H1 (cell line): ENCODE results near the gene RAD23A. TPM values are rescaled to one million over a fixed set of nuclear protein-coding genes. Genes with fewer than 3 reads are reported as not detected.

Source experiments
- CTCF ChIA-PET: fragments of 300-600 bp; sonication (Branson Sonifier 250); formaldehyde crosslinking; loops from one replicate; lab custom pipeline; 2021; ENCODE audit not compliant: partially characterized antibody; lab: Charles Lee
- POLR2A ChIA-PET: fragments of 300-600 bp; sonication (Branson Sonifier 250); formaldehyde crosslinking; loops from one replicate; lab custom pipeline; 2021; ENCODE audit warnings: inconsistent platforms; ENCODE audit not compliant: partially characterized antibody; lab: Charles Lee
- DNase-seq, 2 experiments: peaks; one replicate each; pipeline versions ENCODE4 v3.0.0 to v3.0.0-alpha.2; 2010 to 2022; ENCODE audit warnings: low spot score in 2 of 2, low read depth in 1 of 2, mixed read lengths in 1 of 2
- FAIRE-seq: peaks from 2 replicates; lab custom pipeline; 2011; peaks lifted over from hg19 to GRCh38; lab: Jason Lieb, UNC
- H2AFZ ChIP-seq: 2 replicates; pipeline ENCODE4 v1.8.1; 2012; ENCODE audit warnings: low read length, inconsistent platforms
- H2AK5ac ChIP-seq: 2 replicates; pipeline ENCODE4 v1.6.1; 2013; ENCODE audit warnings: low read depth, low read length
- H2BK120ac ChIP-seq: replicated peaks from 2 replicates; pipeline ENCODE3; 2013; ENCODE audit warnings: low read depth, low read length, inconsistent platforms
- H2BK12ac ChIP-seq: 2 replicates; pipeline ENCODE4 v1.6.1; 2013; ENCODE audit warnings: low read depth, low read length
- H2BK15ac ChIP-seq: 2 replicates; pipeline ENCODE4 v1.6.1; 2013; ENCODE audit warnings: low read length
- H2BK20ac ChIP-seq: 2 replicates; pipeline ENCODE4 v1.6.1; 2013; ENCODE audit warnings: low read length
- H2BK5ac ChIP-seq: 2 replicates; pipeline ENCODE4 v1.6.1; 2013; ENCODE audit warnings: low read depth, low read length
- H3K14ac ChIP-seq: 2 replicates; pipeline ENCODE4 v1.6.1; 2013; ENCODE audit warnings: inconsistent platforms; ENCODE audit not compliant: insufficient read length
- H3K18ac ChIP-seq: 2 replicates; pipeline ENCODE4 v1.6.1; 2013; ENCODE audit warnings: low read length; ENCODE audit errors: extremely low read depth
- H3K23ac ChIP-seq: 2 replicates; pipeline ENCODE4 v1.6.1; 2013; ENCODE audit warnings: inconsistent platforms; ENCODE audit not compliant: insufficient read length
- H3K23me2 ChIP-seq: 2 replicates; pipeline ENCODE4 v1.6.1; 2013; ENCODE audit warnings: low read depth, low read length
- H3K27ac ChIP-seq: 2 replicates; pipeline ENCODE4 v1.6.1; 2011; ENCODE audit warnings: low read depth, low read length, inconsistent platforms
- H3K27me3 ChIP-seq, 4 experiments: replicated peaks in 1 of 4; 1 replicate in 1 of 4; 2 replicates in 3 of 4; pipeline versions ENCODE4 v1.6.1 to v1.8.1; 2011 to 2013; ENCODE audit warnings: low read length in 3 of 4, mild to moderate bottlenecking in 3 of 4, inconsistent platforms in 2 of 4, mixed read lengths in 2 of 4, moderate library complexity in 1 of 4; ENCODE audit not compliant: control insufficient read depth in 3 of 4, insufficient read depth in 3 of 4; ENCODE audit errors: extremely low read depth in 1 of 4
- H3K36me3 ChIP-seq, 4 experiments: 2 replicates each; pipeline versions ENCODE4 v1.6.1 to v1.8.1; 2011 to 2013; ENCODE audit warnings: mild to moderate bottlenecking in 4 of 4, low read length in 3 of 4, moderate library complexity in 2 of 4, control low read depth in 1 of 4, inconsistent platforms in 1 of 4; ENCODE audit not compliant: insufficient read depth in 4 of 4, control insufficient read depth in 2 of 4
- H3K4ac ChIP-seq: replicated peaks from 2 replicates; pipeline ENCODE3; 2013; ENCODE audit warnings: low read length, low read depth, mixed read lengths, inconsistent platforms; ENCODE audit not compliant: insufficient read length
- H3K4me1 ChIP-seq, 4 experiments: replicated peaks in 1 of 4; 1 replicate in 1 of 4; 2 replicates in 3 of 4; pipeline versions ENCODE4 v1.6.1 to v1.8.1; 2011 to 2013; ENCODE audit warnings: low read length in 3 of 4, inconsistent platforms in 2 of 4, mixed read lengths in 1 of 4; ENCODE audit not compliant: insufficient read depth in 4 of 4, control insufficient read depth in 3 of 4
- H3K4me2 ChIP-seq, 2 experiments: 2 replicates each; pipeline versions ENCODE4 v1.6.1 to v1.8.1; 2011 to 2013; ENCODE audit warnings: low read depth in 2 of 2, low read length in 2 of 2, control low read depth in 1 of 2, inconsistent platforms in 1 of 2, mild to moderate bottlenecking in 1 of 2; ENCODE audit not compliant: insufficient read depth in 1 of 2
- H3K4me3 ChIP-seq, 4 experiments: fragments of 200-600, 300-600 bp in 1 of 4; sonication (generic), shearing (Covaris generic), sonication (Bioruptor Twin) in 1 of 4; 2 replicates each; pipeline versions ENCODE4 v1.5.1 to v1.8.1; 2011 to 2016; ENCODE audit warnings: low read length in 4 of 4, low read depth in 3 of 4, control low read depth in 2 of 4, inconsistent platforms in 2 of 4, mild to moderate bottlenecking in 2 of 4, mixed read lengths in 1 of 4, moderate library complexity in 1 of 4; ENCODE audit not compliant: insufficient read depth in 2 of 4; ENCODE audit errors: extremely low read depth in 1 of 4
- H3K56ac ChIP-seq: replicated peaks from 2 replicates; pipeline ENCODE3; 2013; ENCODE audit warnings: low read depth, mild to moderate bottlenecking, mixed read lengths, low read length, inconsistent platforms; ENCODE audit not compliant: insufficient read length
- H3K79me1 ChIP-seq: 2 replicates; pipeline ENCODE4 v1.6.1; 2013; ENCODE audit warnings: low read depth, low read length, control low read depth
- H3K79me2 ChIP-seq, 2 experiments: 2 replicates each; pipeline versions ENCODE4 v1.6.1 to v1.8.1; 2012 to 2013; ENCODE audit warnings: low read length in 2 of 2, mild to moderate bottlenecking in 2 of 2, inconsistent platforms in 1 of 2; ENCODE audit not compliant: insufficient read depth in 2 of 2, control insufficient read depth in 1 of 2
- H3K9ac ChIP-seq, 4 experiments: replicated peaks in 1 of 4; 1 replicate in 1 of 4; 2 replicates in 3 of 4; pipeline versions ENCODE4 v1.6.1 to v1.8.1; 2011 to 2013; ENCODE audit warnings: low read depth in 3 of 4, low read length in 3 of 4, control low read depth in 2 of 4, mild to moderate bottlenecking in 2 of 4, moderate library complexity in 2 of 4, inconsistent platforms in 1 of 4; ENCODE audit errors: extremely low read depth in 1 of 4
- H3K9me3 ChIP-seq, 2 experiments: 2 replicates each; pipeline versions ENCODE4 v1.6.1 to v1.8.1; 2012 to 2013; ENCODE audit warnings: mild to moderate bottlenecking in 2 of 2, moderate library complexity in 2 of 2, control low read depth in 1 of 2, inconsistent platforms in 1 of 2, low read depth in 1 of 2, low read length in 1 of 2, mixed read lengths in 1 of 2; ENCODE audit not compliant: insufficient read depth in 2 of 2
- H4K20me1 ChIP-seq, 2 experiments: replicated peaks in 1 of 2; 2 replicates each; pipeline versions ENCODE3 to v1.8.1; 2011 to 2013; ENCODE audit warnings: inconsistent platforms in 2 of 2, low read length in 2 of 2, mild to moderate bottlenecking in 1 of 2; ENCODE audit not compliant: insufficient read depth in 2 of 2, control insufficient read depth in 1 of 2
- H4K5ac ChIP-seq: 2 replicates; pipeline ENCODE4 v1.6.1; 2013; ENCODE audit warnings: low read length, low read depth, mixed read lengths, inconsistent platforms; ENCODE audit not compliant: insufficient read length
- H4K8ac ChIP-seq: 2 replicates; pipeline ENCODE4 v1.8.0; 2013; ENCODE audit warnings: mild to moderate bottlenecking, moderate library complexity, low read length, inconsistent platforms; ENCODE audit not compliant: insufficient read depth; ENCODE audit errors: extremely low read depth
- H4K91ac ChIP-seq: replicated peaks from 2 replicates; pipeline ENCODE3; 2013; ENCODE audit warnings: low read length, mixed read lengths, inconsistent platforms; ENCODE audit not compliant: insufficient read length
- CEBPB ChIP-seq: IDR thresholded peaks from 2 replicates; pipeline ENCODE4 v1.6.1; 2012; ENCODE audit warnings: low read depth, low read length
- CTBP2 ChIP-seq: IDR thresholded peaks from 2 replicates; pipeline ENCODE4 v1.7.0; 2011; ENCODE audit warnings: borderline replicate concordance, mild to moderate bottlenecking, moderate library complexity, mixed read lengths, low read length; ENCODE audit not compliant: insufficient read depth, insufficient read length
- HDAC6 ChIP-seq: IDR thresholded peaks from one replicate; pipeline ENCODE4 v1.7.1; 2012; ENCODE audit warnings: low read depth, mild to moderate bottlenecking, inconsistent platforms, low read length, moderate library complexity
- KDM4A ChIP-seq: IDR thresholded peaks from one replicate; pipeline ENCODE4 v1.7.1; 2012; ENCODE audit warnings: low read depth, mild to moderate bottlenecking, moderate library complexity, low read length, inconsistent platforms; ENCODE audit not compliant: severe bottlenecking
- POLR2A ChIP-seq, 2 experiments: IDR thresholded peaks; 1 replicate in 1 of 2; 2 replicates in 1 of 2; pipeline ENCODE4 v1.6.1; 2011; ENCODE audit warnings: low read depth in 2 of 2, low read length in 2 of 2, mild to moderate bottlenecking in 2 of 2; ENCODE audit errors: control extremely low read depth in 1 of 2
- POLR2AphosphoS5 ChIP-seq: IDR thresholded peaks from 2 replicates; pipeline ENCODE4 v1.6.1; 2011; ENCODE audit warnings: low read depth, low read length
- SIX5 ChIP-seq: IDR thresholded peaks from 2 replicates; pipeline ENCODE4 v1.6.1; 2011; ENCODE audit warnings: mild to moderate bottlenecking, low read depth, low read length
- WGBS, 2 experiments: shearing (Covaris generic) in 1 of 2; methylation state at CpG; one replicate each; pipeline versions ENCODE4 v1.1.6 to v1.1.7; 2013 to 2015; ENCODE audit warnings: low lambda C conversion rate in 2 of 2, mixed read lengths in 2 of 2, inconsistent platforms in 1 of 2, low coverage in 1 of 2, missing lambda C conversion rate in 1 of 2; ENCODE audit not compliant: insufficient replicate concordance in 2 of 2, insufficient coverage in 1 of 2, insufficient read length in 1 of 2; ENCODE audit errors: extremely low coverage in 1 of 2, missing lambda C conversion rate in 1 of 2; 5-methylcytosine and 5-hydroxymethylcytosine counted together
- polyA plus RNA-seq, 7 experiments: library from polyadenylated mRNA; depleted of rRNA in 3 of 7; stranded (reverse) in 5 of 7; unstranded in 2 of 7; fragments of >200 nt in 5 of 7; fragments of 200-250 nt in 2 of 7; gene quantifications; 1 replicate in 5 of 7; 2 replicates in 1 of 7; 4 replicates in 1 of 7; pipeline versions ENCODE4 v1.2.1 to v1.2.3, GENCODE V29; 2011 to 2013; ENCODE audit warnings: missing spikeins in 2 of 7, mixed read lengths in 2 of 7
- total RNA-seq: library from RNA; stranded (reverse); fragmentation: NEBNext Ultra II Directional; extraction: Animal tissue kit (Norgen Biotek cat#: 25700); gene quantifications from 2 replicates; pipeline ENCODE4 v1.2.1, GENCODE V29; 2021

RAD23A gene
- total and polyA plus RNA-seq, 2 of the 8 experiments (the other 6 are each of a cell fraction or from before 2014, with no cell fraction given), result 40.0 to 76.1 TPM

GRCh38 chr19:12952488-12953137 is 7.0 kb downstream of the RAD23A start:
- Histone ChIP-seq H3K23ac (no peak overlapping the region), H3K4ac (no peak overlapping the region), H2BK15ac (no peak overlapping the region), H3K4me1 (peaks cover 0 to 4% (median 2%) of the 10 kb centered on the region in 4 experiments; a peak in 3 of 7 replicates), H4K5ac (no peak overlapping the region), H3K18ac (no peak overlapping the region; the same call in 1 of the 2 replicates), H3K27me3 (no peaks in the 10 kb centered on the region), H3K56ac (no peak overlapping the region), H3K9ac (no peak overlapping the region), H2AK5ac (no peak overlapping the region), H2BK120ac (no peak overlapping the region), H2AFZ (no peak overlapping the region), H3K27ac (no peak overlapping the region), H3K4me3 (no peak overlapping the region), H3K36me3 (peaks cover 19 to 59% (median 32%) of the 10 kb centered on the region in 4 experiments), H2BK12ac (no peak overlapping the region), H3K79me1 (peaks cover 6% of the 10 kb centered on the region), H3K23me2 (peaks cover 6% of the 10 kb centered on the region), H4K8ac (no peak overlapping the region; the same call in 1 of the 2 replicates), H2BK5ac (no peak overlapping the region), H2BK20ac (no peak overlapping the region), H4K20me1 (peaks cover 0 to 9% of the 10 kb centered on the region in 2 experiments), H4K91ac (no peak overlapping the region), H3K9me3 (no peaks in the 10 kb centered on the region), H3K14ac (no peak overlapping the region), H3K79me2 (peaks cover 4 to 31% of the 10 kb centered on the region in 2 experiments; a peak in 3 of 4 replicates), H3K4me2 (no peak overlapping the region)
- ChIA-PET CTCF (interaction anchor here (1.6 to 6.7 kb wide), 2 partner anchors 10 to 14 kb away, joined by 3 to 62 read pairs; no protein-coding TSS in a partner anchor), POLR2A (interaction anchor here (0.6 to 8.1 kb wide), 23 partner anchors 6 to 212 kb away, joined by 3 to 71 read pairs (median 4); partner anchors contain the start of genes CALR, DNASE2, FARSA and GCDH)
- TF ChIP-seq POLR2A (IDR thresholded peaks at IDR 0.05; ENCODE audit: control extremely low read depth in 1 of 2, low read depth in 2 of 2, low read length in 2 of 2), result peak in 1 of 2 experiments; percentile 33; a peak in 1 of 3 replicates
- TF ChIP-seq HDAC6, result no peak
- no peak for TF ChIP-seq SIX5
- TF ChIP-seq CEBPB, result no peak
- no peak for TF ChIP-seq CTBP2
- no peak for TF ChIP-seq KDM4A
- 0 out of 2 replicates have a peak, but pooled peaks have one; percentile 14 for TF ChIP-seq POLR2AphosphoS5
- WGBS, 2 experiments, result 92% methylated on average over 12 of the region's 12 CpGs; no CpG with 5 or more reads in 1 of the 2 experiments
- DNase-seq (no peak), FAIRE-seq (no peak)
